Activated CD8-positive, alpha-beta T cell treated with anti-CD3 and anti-CD28 coated beads for 36 hours (primary cell): ENCODE data around the gene AJM1. TPM values are rescaled to one million over a fixed set of nuclear protein-coding genes. Genes with fewer than 3 reads are reported as not detected.

Experiments used
- ATAC-seq: fragments of 200-7000 bp; cut with Tn5 transposase; one replicate; pipeline ENCODE4 v1.10.0; 2021; ENCODE audit warnings: mild to moderate bottlenecking, moderate library complexity
- CTCF ChIA-PET: fragments of 350-600 bp; sonication (Branson Sonifier 250); formaldehyde crosslinking; loops from one replicate; lab custom pipeline; 2021; ENCODE audit warnings: antibody characterized with exemption; lab: Charles Lee
- POLR2A ChIA-PET: fragments of 350-600 bp; sonication (Branson Sonifier 250); formaldehyde crosslinking; loops from one replicate; lab custom pipeline; 2021; ENCODE audit warnings: antibody characterized with exemption; lab: Charles Lee
- DNase-seq: peaks from one replicate; pipeline ENCODE4 v3.0.0-alpha.2; 2020
- H3K27ac Mint-ChIP-seq: one replicate; pipeline ENCODE4 v1.8.0; 2021; ENCODE audit warnings: mild to moderate bottlenecking, mixed read lengths
- H3K27me3 Mint-ChIP-seq: one replicate; pipeline ENCODE4 v1.8.0; 2021; ENCODE audit warnings: mixed read lengths
- H3K36me3 Mint-ChIP-seq: one replicate; pipeline ENCODE4 v1.8.0; 2021; ENCODE audit warnings: low read depth, mixed read lengths
- H3K4me1 Mint-ChIP-seq: one replicate; pipeline ENCODE4 v1.8.0; 2021; ENCODE audit warnings: low read depth, mixed read lengths
- H3K4me3 Mint-ChIP-seq: one replicate; pipeline ENCODE4 v1.8.0; 2021; ENCODE audit warnings: mild to moderate bottlenecking, moderate library complexity, mixed read lengths
- H3K9me3 Mint-ChIP-seq: one replicate; pipeline ENCODE4 v1.8.0; 2021; ENCODE audit warnings: mixed read lengths
- intact Hi-C: fragments of 100-400 bp; cut with micrococcal nuclease; formaldehyde crosslinking; loops from one replicate; pipeline ENCODE4 v1.10.0; 2022
- total RNA-seq, 2 experiments: library from RNA; stranded (reverse); gene quantifications; one replicate each; pipeline ENCODE4 v1.2.3, GENCODE V29; 2021
- TF ChIP-seq, protein P1 (sequence below): fragments of 200-600 bp; IDR thresholded peaks from one replicate; pipeline ENCODE4 v1.8.0; 2022; ENCODE audit warnings: antibody characterized with exemption, mild to moderate bottlenecking

AJM1 gene
- total RNA-seq, 2 experiments from 2014 or later = 5.8 to 6.4 TPM

GRCh38 chr9:136856079-136856476 is 13.8 kb downstream of the AJM1 start:
- no peaks in the 10 kb centered on the region for H3K27me3 Mint-ChIP-seq
- CTCF ChIA-PET = interaction anchor here (1.2 to 1.6 kb wide), 2 partner anchors 12 to 179 kb away, joined by 3 to 4 read pairs; no protein-coding TSS in a partner anchor
- POLR2A ChIA-PET = interaction anchor here (0.6 to 1.3 kb wide), 5 partner anchors 9 to 58 kb away, joined by 3 read pairs; partner anchors contain the start of gene AJM1
- intact Hi-C loops = no loop called here
- TF ChIP-seq, protein P1, sequence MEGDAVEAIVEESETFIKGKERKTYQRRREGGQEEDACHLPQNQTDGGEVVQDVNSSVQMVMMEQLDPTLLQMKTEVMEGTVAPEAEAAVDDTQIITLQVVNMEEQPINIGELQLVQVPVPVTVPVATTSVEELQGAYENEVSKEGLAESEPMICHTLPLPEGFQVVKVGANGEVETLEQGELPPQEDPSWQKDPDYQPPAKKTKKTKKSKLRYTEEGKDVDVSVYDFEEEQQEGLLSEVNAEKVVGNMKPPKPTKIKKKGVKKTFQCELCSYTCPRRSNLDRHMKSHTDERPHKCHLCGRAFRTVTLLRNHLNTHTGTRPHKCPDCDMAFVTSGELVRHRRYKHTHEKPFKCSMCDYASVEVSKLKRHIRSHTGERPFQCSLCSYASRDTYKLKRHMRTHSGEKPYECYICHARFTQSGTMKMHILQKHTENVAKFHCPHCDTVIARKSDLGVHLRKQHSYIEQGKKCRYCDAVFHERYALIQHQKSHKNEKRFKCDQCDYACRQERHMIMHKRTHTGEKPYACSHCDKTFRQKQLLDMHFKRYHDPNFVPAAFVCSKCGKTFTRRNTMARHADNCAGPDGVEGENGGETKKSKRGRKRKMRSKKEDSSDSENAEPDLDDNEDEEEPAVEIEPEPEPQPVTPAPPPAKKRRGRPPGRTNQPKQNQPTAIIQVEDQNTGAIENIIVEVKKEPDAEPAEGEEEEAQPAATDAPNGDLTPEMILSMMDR = no peak
- H3K4me3 Mint-ChIP-seq = no peak overlapping the region
- no peak overlapping the region for H3K27ac Mint-ChIP-seq
- H3K36me3 Mint-ChIP-seq = no peaks in the 10 kb centered on the region
- DNase-seq (no peak), ATAC-seq (no peak)
- H3K9me3 Mint-ChIP-seq = no peaks in the 10 kb centered on the region
- H3K4me1 Mint-ChIP-seq = no peaks in the 10 kb centered on the region

DNA sequence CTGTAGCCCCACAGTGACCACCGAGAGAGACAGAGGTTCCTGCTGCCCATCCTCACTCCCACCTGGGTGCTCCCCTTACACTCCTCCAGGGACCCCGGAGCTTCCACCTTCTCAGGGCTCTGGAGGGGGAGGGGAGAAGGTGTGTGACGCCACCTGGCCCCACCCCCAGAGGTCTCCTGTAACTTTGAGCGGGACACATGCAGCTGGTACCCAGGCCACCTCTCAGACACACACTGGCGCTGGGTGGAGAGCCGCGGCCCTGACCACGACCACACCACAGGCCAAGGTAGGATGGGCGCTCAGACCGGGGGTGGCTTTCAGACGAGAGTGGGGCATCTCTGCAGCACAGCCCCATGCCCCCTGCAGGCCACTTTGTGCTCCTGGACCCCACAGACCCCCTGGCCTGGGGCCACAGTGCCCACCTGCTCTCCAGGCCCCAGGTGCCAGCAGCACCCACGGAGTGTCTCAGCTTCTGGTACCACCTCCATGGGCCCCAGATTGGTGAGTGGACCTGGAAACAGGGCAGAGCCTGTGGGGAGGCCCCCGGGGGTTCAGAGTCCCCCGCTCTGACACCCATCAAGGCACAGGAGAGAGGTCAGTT is 14.4 kb downstream of the AJM1 start:
- ChIA-PET POLR2A (interaction anchor here (0.6 to 1.3 kb wide), 6 partner anchors 8 to 423 kb away, joined by 3 read pairs; partner anchors contain the start of gene AJM1), CTCF (interaction anchor here (1.2 to 1.6 kb wide), 2 partner anchors 13 to 178 kb away, joined by 3 to 4 read pairs; no protein-coding TSS in a partner anchor)
- Mint-ChIP-seq H3K27ac (no peak overlapping the region), H3K4me1 (no peaks in the 10 kb centered on the region), H3K27me3 (no peaks in the 10 kb centered on the region), H3K4me3 (no peak overlapping the region), H3K36me3 (no peaks in the 10 kb centered on the region), H3K9me3 (no peaks in the 10 kb centered on the region)
- DNase-seq (no peak), ATAC-seq (no peak)
- TF ChIP-seq, protein P1 = no peak
- intact Hi-C loops = no loop called here

- no peak for DNase-seq
Observed at GRCh38 chr9:136857166-136857565, 14.9 kb downstream of the AJM1 start.

DNA sequence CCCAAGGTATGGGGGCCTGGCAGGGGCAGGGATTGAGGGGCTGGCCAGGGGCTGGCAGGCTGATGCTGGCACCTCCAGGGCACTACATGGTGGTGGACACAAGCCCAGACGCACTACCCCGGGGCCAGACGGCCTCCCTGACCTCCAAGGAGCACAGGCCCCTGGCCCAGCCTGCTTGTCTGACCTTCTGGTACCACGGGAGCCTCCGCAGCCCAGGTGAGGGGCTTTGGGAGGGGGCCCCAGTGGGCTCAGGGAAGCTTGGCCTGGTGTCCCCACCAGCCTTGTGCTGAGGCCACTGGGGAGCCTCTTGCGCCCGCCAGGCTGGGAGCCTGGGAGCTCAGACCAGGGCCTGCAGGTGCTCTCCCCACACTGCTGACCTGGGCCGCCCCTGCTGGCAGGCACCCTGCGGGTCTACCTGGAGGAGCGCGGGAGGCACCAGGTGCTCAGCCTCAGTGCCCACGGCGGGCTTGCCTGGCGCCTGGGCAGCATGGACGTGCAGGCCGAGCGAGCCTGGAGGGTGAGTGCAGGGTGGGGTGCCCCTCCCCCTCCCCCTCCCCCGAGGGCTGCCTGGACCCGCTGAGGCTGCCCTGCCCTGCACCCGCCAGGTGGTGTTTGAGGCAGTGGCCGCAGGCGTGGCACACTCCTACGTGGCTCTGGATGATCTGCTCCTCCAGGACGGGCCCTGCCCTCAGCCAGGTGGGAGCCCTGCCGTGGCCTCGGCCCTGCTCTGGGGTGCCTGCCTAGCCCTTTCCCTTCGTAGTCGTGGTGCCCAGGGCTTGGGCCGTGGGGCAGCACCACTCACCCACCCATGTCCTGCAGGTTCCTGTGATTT is 15.5 kb downstream of the AJM1 start:
- H3K27me3 Mint-ChIP-seq = no peaks in the 10 kb centered on the region
- no peak overlapping the region for H3K27ac Mint-ChIP-seq
- POLR2A ChIA-PET = no interaction called here
- no peaks in the 10 kb centered on the region for H3K36me3 Mint-ChIP-seq
- DNase-seq (no peak), ATAC-seq (no peak)
- H3K4me1 Mint-ChIP-seq = no peaks in the 10 kb centered on the region
- no peaks in the 10 kb centered on the region for H3K9me3 Mint-ChIP-seq
- CTCF ChIA-PET = interaction anchor here (1.6 kb wide), 1 partner anchor 14 kb away, joined by 4 read pairs; no protein-coding TSS in a partner anchor
- TF ChIP-seq, protein P1 = no peak
- intact Hi-C loops = no loop called here
- no peak overlapping the region for H3K4me3 Mint-ChIP-seq

More at GRCh38 chr9:136857166-136857565, 14.9 kb downstream of the AJM1 start:
- CTCF ChIA-PET = interaction anchor here (1.2 to 1.6 kb wide), 2 partner anchors 13 to 178 kb away, joined by 3 to 4 read pairs; no protein-coding TSS in a partner anchor
- intact Hi-C loops = no loop called here
- TF ChIP-seq, protein P1 = no peak
- Mint-ChIP-seq H3K36me3 (no peaks in the 10 kb centered on the region), H3K9me3 (no peaks in the 10 kb centered on the region), H3K27me3 (no peaks in the 10 kb centered on the region), H3K27ac (no peak overlapping the region), H3K4me3 (no peak overlapping the region), H3K4me1 (no peaks in the 10 kb centered on the region)
- POLR2A ChIA-PET = interaction anchor here (0.6 to 1.3 kb wide), 3 partner anchors 15 to 424 kb away, joined by 3 read pairs; partner anchors contain the start of gene AJM1
- no peak for ATAC-seq
